ENCODE measurements around the gene NKTR.
"Not testable (repeated sequence)": the region's sequence is repeated elsewhere in the genome, so short reads cannot be mapped to it uniquely, and the experiment has no call there.

The NKTR gene

DNA sequence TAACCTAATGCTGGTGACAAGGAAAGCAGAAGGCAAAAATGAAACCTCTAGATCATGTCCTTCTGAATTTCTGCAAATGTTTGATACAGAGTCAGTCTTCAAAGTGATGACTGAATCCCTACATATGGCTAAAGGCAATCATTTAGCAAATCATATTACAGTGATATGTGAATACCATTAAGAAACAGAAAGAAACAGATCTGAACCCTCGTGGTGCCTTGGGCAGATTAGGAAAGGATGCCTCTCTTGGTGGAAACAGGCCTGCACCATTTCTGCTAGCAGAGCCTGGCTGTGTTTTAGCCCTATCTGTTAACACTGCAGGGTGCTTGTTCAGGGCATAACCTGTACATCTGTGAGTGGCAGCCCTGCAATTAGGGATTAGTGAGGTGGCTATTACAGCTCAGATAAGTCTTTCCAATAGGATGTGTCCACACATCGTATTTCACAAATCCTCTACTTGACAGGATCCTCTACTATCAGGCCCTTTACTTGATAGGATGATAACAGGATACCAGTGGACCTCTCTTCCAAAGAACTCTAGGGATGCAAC lies 30.8 kb upstream of the NKTR start:
- no peak overlapping the region for H3K4me3 ChIP-seq (replicated peaks in 1 of 2; ENCODE audit: low read depth in 2 of 2, low read length in 2 of 2)
- no peak for DNase-seq (ENCODE audit: low read depth in 2 of 2)
- no peak for TF ChIP-seq CTCF (IDR thresholded peaks at IDR 0.05; ENCODE audit: low read depth, low read length)

- peak; percentile 68 for TF ChIP-seq CTCF (IDR thresholded peaks at IDR 0.05; ENCODE audit: low read depth, low read length)
- no peak overlapping the region for H3K4me3 ChIP-seq (replicated peaks in 1 of 2; ENCODE audit: low read depth in 2 of 2, low read length in 2 of 2)
- DNase-seq (ENCODE audit: low read depth in 2 of 2) = peak; percentile 45 to 52
These were observed 28.2 kb upstream of the NKTR start for GRCh38 chr3:42572278-42572677.

GRCh38 chr3:42575137-42575741 lies 25.2 kb upstream of the NKTR start:
- DNase-seq (ENCODE audit: low read depth in 2 of 2) = no peak
- H3K4me3 ChIP-seq (replicated peaks in 1 of 2; ENCODE audit: low read depth in 2 of 2, low read length in 2 of 2) = no peak overlapping the region
- no peak for TF ChIP-seq CTCF (IDR thresholded peaks at IDR 0.05; ENCODE audit: low read depth, low read length)

DNA sequence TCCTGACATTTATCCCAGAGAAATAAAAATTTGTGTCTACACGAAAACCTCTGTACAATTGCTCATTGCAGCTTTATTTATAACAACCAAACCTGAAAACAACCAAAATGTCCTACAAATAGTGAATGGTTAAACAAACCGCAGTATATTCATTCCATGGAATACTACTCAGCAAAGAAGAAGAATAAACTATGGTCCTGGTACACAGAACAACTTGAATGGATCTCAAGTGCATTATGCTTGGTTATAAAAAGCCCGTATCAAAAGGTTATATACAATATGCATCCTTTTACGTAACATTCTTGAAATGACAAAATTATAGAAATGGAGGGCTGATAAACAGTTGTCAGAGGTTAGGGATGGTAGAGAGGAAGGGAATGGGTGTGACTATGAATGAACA lies 22.4 kb upstream of the NKTR start:
- no peak for DNase-seq (ENCODE audit: low read depth in 2 of 2)
- H3K4me3 ChIP-seq (replicated peaks in 1 of 2; ENCODE audit: low read depth in 2 of 2, low read length in 2 of 2) = no peak overlapping the region
- TF ChIP-seq CTCF (IDR thresholded peaks at IDR 0.05; ENCODE audit: low read depth, low read length) = no peak

DNA sequence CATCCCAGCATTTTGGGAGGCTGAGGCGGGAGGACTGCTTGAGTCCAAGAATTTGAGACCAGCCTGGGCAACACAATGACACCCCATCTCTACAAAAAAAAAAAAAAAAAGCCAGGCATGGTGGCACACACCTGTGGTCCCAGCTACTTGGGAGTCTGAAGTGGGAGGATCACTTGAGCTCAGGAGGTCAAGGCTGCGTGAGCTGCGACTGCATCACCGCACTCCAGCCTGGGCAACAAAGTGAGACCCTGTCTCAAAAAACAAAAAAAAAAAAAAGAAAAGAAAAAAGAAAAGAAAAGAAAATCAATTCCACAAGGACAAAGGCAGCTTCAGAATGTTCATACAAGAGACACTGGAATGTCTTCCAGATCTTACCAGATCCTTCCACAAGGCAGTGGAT lies 21.1 kb upstream of the NKTR start:
- not testable (repeated sequence) for DNase-seq (ENCODE audit: low read depth in 2 of 2)

DNA sequence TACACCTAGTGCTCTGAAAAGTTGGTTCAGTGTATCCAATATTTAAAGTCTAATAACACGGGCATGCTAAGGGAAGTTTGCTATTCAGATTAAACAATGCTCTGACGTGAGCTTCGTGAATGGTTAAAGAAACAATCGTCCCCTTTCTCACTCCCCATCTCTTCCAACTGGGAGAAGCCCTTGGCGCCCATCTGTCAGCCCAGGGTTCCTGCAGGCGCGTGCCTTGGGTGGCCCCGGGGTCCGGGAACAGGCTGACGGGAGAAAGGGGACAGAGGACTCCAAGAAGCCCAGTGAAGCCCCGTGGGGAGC lies 19.1 kb upstream of the NKTR start:
- no peak for TF ChIP-seq CTCF (IDR thresholded peaks at IDR 0.05; ENCODE audit: low read depth, low read length)
- peak overlapping the region; percentile 78 for H3K4me3 ChIP-seq (replicated peaks in 1 of 2; ENCODE audit: low read depth in 2 of 2, low read length in 2 of 2)
- DNase-seq (ENCODE audit: low read depth in 2 of 2) = no peak

More for the DNA sequence above, 21.1 kb upstream of the NKTR start:
- H3K4me3 ChIP-seq (replicated peaks in 1 of 2; ENCODE audit: low read depth in 2 of 2, low read length in 2 of 2) = not testable (repeated sequence)

DNA sequence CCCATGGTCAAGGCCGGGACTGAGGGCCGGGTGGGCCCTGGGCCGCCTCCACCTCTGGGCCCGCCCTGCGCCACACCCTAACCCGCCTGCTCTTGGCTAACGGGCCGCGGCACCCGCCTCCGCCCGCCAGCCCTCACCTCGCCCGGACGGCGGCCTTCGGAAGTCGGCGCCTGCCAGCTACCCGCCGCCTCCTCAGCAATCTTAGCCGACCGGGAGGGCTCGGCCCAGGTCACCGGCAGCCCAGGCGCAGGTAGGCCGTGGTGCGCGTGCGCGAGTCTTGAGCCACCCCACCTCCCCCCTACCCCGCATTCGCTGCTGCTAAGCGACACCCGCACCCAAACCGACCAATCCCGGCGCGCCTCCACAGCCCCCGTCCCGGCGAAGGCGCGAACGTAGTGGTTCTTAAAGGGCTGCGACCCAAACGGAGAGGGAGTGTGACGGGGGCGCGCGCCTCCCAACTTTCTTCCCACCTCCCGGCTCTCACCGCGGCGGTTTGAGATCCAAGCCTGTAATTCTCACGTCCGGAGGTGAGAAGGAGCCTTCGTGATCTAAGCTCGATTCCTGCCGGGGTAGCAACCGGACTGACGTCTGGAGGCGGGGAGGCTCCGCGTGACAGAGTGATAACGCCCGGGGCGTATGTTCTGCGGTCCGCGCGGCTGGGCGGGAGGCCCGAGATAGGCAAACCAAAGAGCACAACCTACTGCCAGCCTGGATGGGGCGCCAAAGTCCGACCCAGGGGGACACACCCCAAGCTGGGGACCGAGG lies 18.6 kb upstream of the NKTR start, which contains the start of gene SEC22C:
SEC22C (minus strand) TSS at position 259 of the 765 bp plus-strand sequence. CDS start 12,921 bp downstream, outside the sequence.
- DNase-seq (ENCODE audit: low read depth in 2 of 2) = peak; percentile 92 to 93
- peak within 1 kb of the TSS; percentile 78 for H3K4me3 ChIP-seq (replicated peaks in 1 of 2; ENCODE audit: low read depth in 2 of 2, low read length in 2 of 2)
- TF ChIP-seq CTCF (IDR thresholded peaks at IDR 0.05; ENCODE audit: low read depth, low read length) = no peak

Data from cardiac fibroblast (primary cell).